Neural cell (in vitro differentiated cells): ENCODE data around the gene TMEM87A.

ENCODE experiments used
- CTCF ChIP-seq: fragments of 450-650 bp; IDR thresholded peaks from 2 replicates; pipeline ENCODE4 v1.5.1; 2014; ENCODE audit warnings: antibody characterized with exemption, mild to moderate bottlenecking, moderate library complexity; ENCODE audit not compliant: poor library complexity, severe bottlenecking
- POLR2AphosphoS5 ChIP-seq: IDR thresholded peaks from 2 replicates; pipeline ENCODE4 v1.6.1; 2012
- TAF1 ChIP-seq: IDR thresholded peaks from 2 replicates; pipeline ENCODE4 v1.6.1; 2012; ENCODE audit warnings: low read depth

- no peak for TF ChIP-seq CTCF
- no peak for TF ChIP-seq POLR2AphosphoS5
- TF ChIP-seq TAF1 = no peak
Observed at GRCh38 chr15:42285034-42285433, 11.8 kb upstream of the TMEM87A start.
